ENCODE measurements around the gene GOLGA6L22. TPM values are rescaled to one million over a fixed set of nuclear protein-coding genes. Genes with fewer than 3 reads are reported as not detected.
"Not testable (repeated sequence)": the region's sequence is repeated elsewhere in the genome, so short reads cannot be mapped to it uniquely, and the experiment has no call there.

Gene GOLGA6L22
- total RNA-seq, 1 donor from 2014 or later = not detected

DNA sequence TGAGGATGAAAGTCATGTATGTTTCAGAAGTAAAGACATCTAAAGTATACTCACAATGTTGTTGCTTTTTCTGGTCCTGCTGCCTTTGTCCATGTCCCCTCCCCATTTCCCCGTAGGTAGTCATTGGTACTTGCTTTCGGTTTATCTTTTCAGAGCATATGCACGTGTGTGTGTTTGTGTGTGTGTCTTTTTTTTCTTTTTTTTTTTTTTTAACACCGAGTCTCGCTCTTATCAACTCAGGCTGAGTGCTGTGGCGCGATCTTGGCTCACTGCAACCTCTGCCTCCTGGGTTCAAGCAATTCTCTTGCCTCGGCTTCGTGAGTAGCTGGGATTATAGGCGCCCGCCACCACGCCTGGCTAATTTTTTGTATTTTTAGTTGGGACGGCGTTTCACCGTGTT lies 57.4 kb downstream of the GOLGA6L22 start:
- H3K27ac Mint-ChIP-seq; H3K9me3 Mint-ChIP-seq (ENCODE audit: low read depth); H3K4me1 Mint-ChIP-seq (ENCODE audit: low read depth); H3K27me3 Mint-ChIP-seq; H3K4me3 Mint-ChIP-seq (ENCODE audit: low read depth); H3K36me3 Mint-ChIP-seq (ENCODE audit: insufficient read depth); DNase-seq (ENCODE audit: low spot score, unreplicated experiment): not testable (repeated sequence)

Measured in progenitor cell of endocrine pancreas (in vitro differentiated cells).